Choroid plexus epithelial cell (primary cell): ENCODE data around the gene WDR46.
A peak's percentile ranks its signal among the peaks of the same experiment; 100 is the strongest.

Source experiments
- DNase-seq: peaks from one replicate; pipeline ENCODE4 v3.0.0-alpha.2; 2010; ENCODE audit warnings: low read depth
- H3K4me3 ChIP-seq: 2 replicates; pipeline ENCODE4 v1.5.1; 2011; ENCODE audit warnings: low read depth, mild to moderate bottlenecking, control low read depth, low read length, moderate library complexity
- TF ChIP-seq, protein P1 (sequence below): conservative IDR thresholded peaks from 2 replicates; pipeline ENCODE4 v1.5.1; 2011; ENCODE audit warnings: low read depth, mild to moderate bottlenecking, control low read depth, inconsistent platforms, low read length, moderate library complexity

Gene WDR46

DNA sequence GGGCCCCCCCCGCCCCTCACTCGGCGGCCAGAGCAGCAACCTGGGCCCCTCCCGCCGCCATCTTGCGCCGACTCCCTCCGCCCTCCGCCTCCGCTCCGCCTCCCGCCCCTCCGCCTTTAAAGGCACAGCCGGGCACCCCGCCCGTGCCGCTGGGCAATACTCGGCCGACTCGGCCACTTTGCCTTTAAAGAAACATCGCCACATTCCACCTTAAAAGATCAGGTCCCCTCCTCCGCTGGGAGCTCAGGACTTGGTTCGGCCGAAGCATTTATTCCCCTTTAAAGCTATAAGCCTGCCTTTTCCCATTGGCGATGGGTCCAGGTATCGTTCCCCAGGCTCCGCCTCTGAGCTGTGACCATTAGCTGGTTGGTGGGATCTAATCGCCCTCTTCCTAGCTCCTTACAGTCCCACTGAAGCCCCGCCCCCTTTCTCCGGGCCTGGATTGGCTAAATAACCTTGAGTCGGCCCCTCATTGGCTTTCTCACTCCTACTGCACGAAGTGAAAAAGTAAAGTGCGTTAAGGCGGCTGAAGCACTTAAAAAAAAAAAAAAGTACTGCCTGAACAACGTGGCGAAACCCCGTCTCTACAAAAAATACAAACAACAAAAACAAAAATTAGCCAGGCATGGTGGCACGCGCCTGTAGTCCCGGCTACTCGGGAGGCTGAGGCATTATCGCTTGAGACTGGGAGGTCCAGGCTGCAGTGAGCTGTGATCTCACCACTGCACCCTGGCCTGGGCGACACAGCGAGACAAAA lies 28.8 kb upstream of the WDR46 start, which contains the start of gene ZBTB22:
Gene ZBTB22 (minus strand): TSS at position 76 of the 757 bp plus-strand sequence. CDS start 828 bp downstream, outside the sequence.
- TF ChIP-seq, protein P1, sequence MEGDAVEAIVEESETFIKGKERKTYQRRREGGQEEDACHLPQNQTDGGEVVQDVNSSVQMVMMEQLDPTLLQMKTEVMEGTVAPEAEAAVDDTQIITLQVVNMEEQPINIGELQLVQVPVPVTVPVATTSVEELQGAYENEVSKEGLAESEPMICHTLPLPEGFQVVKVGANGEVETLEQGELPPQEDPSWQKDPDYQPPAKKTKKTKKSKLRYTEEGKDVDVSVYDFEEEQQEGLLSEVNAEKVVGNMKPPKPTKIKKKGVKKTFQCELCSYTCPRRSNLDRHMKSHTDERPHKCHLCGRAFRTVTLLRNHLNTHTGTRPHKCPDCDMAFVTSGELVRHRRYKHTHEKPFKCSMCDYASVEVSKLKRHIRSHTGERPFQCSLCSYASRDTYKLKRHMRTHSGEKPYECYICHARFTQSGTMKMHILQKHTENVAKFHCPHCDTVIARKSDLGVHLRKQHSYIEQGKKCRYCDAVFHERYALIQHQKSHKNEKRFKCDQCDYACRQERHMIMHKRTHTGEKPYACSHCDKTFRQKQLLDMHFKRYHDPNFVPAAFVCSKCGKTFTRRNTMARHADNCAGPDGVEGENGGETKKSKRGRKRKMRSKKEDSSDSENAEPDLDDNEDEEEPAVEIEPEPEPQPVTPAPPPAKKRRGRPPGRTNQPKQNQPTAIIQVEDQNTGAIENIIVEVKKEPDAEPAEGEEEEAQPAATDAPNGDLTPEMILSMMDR, result no peak
- H3K4me3 ChIP-seq, result peak within 1 kb of the TSS; percentile 71
- peak; percentile 100 for DNase-seq

DNA sequence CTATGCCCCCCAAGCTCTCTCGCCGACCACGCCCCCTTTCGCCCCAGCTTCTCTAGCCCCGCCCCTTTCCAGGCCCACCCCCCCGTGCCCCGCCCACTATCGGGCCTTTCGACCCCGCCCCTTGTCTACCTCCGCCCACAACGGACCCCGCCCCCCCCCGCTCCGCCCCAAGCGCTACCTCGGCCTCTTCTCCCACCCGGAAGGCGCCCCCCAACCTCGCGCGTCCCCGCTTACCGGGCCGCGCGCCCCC lies 28.3 kb upstream of the WDR46 start:
- H3K4me3 ChIP-seq, result peak overlapping the region; percentile 71
- DNase-seq, result no peak
- TF ChIP-seq, protein P1, result no peak

GRCh38 chr6:33316603-33317418 lies 27.8 kb upstream of the WDR46 start:
- TF ChIP-seq, protein P1, result no peak
- no peak for DNase-seq
- peak overlapping the region; percentile 71 for H3K4me3 ChIP-seq

DNA sequence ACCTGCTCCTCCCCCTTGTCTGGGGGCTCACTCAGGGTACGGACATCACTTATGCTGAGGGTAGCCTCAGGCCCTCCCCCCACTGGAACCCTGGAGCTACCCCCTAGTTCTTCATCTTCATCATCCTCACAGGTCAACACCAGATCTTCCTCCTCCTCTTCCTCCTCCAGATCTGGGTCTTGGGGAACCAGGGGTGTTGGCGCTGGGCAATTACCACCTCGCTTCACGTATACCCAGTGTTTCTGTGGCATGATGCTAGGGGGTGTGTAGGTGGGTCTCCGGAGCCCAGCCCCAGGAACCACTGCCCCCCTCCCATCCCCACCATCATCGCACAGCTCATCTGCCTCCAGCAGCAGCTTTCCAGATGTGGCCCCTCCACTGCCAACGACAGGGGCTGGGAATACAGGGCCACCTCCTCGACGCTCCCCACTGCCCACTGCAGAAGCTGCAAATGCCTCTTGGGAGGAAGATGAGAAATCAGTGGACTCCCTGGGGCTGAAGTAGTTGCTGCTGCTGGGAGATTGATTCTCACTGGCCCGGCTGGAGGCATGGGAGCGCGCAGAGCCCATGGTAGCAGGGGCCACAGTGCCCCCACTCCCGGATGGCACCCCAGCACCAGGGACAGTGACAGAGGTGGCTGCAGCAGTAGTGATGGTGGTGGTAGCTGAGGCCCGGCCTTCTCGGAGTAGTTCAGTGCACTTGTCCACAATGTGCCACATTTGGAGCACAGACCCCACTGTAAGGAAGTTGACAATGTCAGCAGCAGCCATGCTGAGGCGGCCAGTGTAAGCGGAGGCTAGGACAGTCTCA lies 27.0 kb upstream of the WDR46 start:
- no peak overlapping the region for H3K4me3 ChIP-seq
- DNase-seq, result no peak
- TF ChIP-seq, protein P1, result no peak

DNA sequence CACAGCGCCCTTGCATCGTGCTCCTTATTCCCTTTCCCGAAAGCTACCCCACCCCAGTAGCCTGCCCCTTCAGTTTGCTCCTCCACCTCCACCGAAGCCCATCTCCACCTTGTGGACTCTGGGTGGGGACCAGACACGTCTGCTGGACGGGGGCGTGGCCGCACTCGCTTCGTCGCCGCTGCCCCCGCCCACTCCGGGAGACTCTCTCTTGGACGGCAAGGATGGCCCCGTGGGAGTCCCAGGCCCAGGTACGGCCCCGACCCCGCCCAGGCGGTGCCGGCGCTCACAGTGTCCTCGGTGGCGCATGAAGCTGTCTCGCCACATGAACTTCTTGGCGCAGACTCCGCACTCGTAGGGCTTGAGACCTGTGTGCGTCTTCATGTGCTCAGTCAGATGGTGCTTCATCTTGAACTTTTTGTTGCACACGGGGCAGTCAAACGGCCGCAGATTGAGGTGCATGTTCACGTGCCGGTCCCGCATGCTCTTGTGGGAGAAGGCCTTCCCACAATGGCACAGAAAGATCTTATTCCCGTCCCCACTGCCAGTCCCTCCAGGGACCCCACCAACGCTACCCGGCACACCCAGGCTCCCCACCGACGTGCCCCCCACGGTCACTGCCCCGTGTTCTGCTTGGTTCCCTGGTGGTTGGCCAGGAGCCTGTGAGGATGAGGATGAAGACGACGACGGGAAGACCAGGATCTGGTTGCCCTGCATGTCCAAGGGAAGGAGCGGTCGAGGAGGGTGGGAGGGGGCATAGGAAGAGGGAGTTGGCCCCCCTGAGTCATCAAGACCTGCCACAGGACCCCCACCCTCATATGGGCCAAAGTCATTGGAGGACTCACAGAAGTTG lies 26.1 kb upstream of the WDR46 start:
- DNase-seq, result peak; percentile 18
- TF ChIP-seq, protein P1, result no peak

DNA sequence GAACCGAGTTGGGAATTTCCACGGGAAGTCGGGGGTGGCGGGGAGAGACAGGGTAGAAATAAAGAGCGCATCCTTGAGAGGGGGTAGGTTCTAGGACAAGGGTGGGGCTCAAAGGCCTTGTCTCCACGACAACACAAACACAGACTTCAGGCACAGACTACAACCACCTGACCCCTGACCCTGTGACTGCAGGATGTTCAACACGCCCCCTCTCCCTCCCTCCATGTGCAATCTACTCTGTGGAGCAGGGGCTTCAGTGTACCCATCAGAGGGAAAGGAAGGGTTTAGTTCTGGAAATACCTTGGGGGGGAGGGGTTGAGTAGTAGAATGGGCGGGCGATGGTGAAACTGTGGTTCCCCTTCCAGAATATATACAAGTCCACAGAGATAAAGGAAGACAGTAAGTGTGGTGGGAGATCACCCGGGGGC lies 25.5 kb upstream of the WDR46 start:
- peak overlapping the region; percentile 92 for H3K4me3 ChIP-seq
- TF ChIP-seq, protein P1, result no peak
- peak; percentile 85 for DNase-seq

More for the DNA sequence above, 26.1 kb upstream of the WDR46 start:
- H3K4me3 ChIP-seq, result peak overlapping the region; percentile 92
